GM12878 (cell line): ENCODE data around the gene COQ5. TPM values are rescaled to one million over a fixed set of nuclear protein-coding genes. Genes with fewer than 3 reads are reported as not detected.

Experiments used
- ATAC-seq: fragments of 200-7000 bp; cut with Tn5 transposase; 3 replicates; pipeline ENCODE4 v1.9.1; 2020; ENCODE audit warnings: mild to moderate bottlenecking, moderate library complexity
- BruUV-seq: library from RNA; stranded (reverse); fragments of 400-500 nt; replicated peaks from 2 replicates; lab custom pipeline; 2021; lab: Mats Ljungman, UMichigan
- CTCF ChIA-PET: fragments of 300-600 bp; sonication (Branson Sonifier 250); formaldehyde crosslinking; extraction: SDS; loops from one replicate; lab custom pipeline; 2021; ENCODE audit warnings: inconsistent platforms; lab: Yijun Ruan, JAX
- POLR2A ChIA-PET: fragments of 350-600 bp; formaldehyde crosslinking; extraction: SDS; loops from one replicate; lab custom pipeline; 2021; ENCODE audit warnings: inconsistent platforms; lab: Charles Lee
- RAD21 ChIA-PET: fragments of 300-600 bp; sonication (Branson Sonifier 250); formaldehyde crosslinking; loops from one replicate; lab custom pipeline; 2023; ENCODE audit warnings: antibody characterized with exemption; ENCODE audit not compliant: unreplicated experiment; lab: Charles Lee
- SMC1A ChIA-PET: fragments of 300-600 bp; sonication (Branson Sonifier 250); formaldehyde crosslinking; loops from one replicate; lab custom pipeline; 2023; ENCODE audit not compliant: unreplicated experiment, uncharacterized antibody; lab: Charles Lee
- DNase-seq: peaks from one replicate; pipeline ENCODE4 v3.0.0-alpha.2; 2011; ENCODE audit warnings: low read depth, low spot score
- FAIRE-seq: peaks from 3 replicates; lab custom pipeline; 2011; peaks lifted over from hg19 to GRCh38; lab: Jason Lieb, UNC
- H2AFZ ChIP-seq: 2 replicates; pipeline ENCODE4 v1.6.0; 2011; ENCODE audit warnings: low read depth, low read length, control low read depth; ENCODE audit not compliant: control insufficient read depth
- H3K27ac ChIP-seq: 2 replicates; pipeline ENCODE4 v1.5.1; 2011; ENCODE audit warnings: control low read depth; ENCODE audit not compliant: control insufficient read depth, insufficient read depth
- H3K27me3 ChIP-seq, 2 experiments: replicated peaks in 1 of 2; 2 replicates each; pipeline versions ENCODE4 v1.6.0 to v1.6.1; 2011; ENCODE audit warnings: low read length in 1 of 2; ENCODE audit not compliant: control insufficient read depth in 2 of 2, insufficient read depth in 2 of 2
- H3K36me3 ChIP-seq, 2 experiments: 2 replicates each; pipeline ENCODE4 v1.5.1; 2011; ENCODE audit warnings: low read length in 1 of 2; ENCODE audit not compliant: control insufficient read depth in 2 of 2, insufficient read depth in 2 of 2
- H3K4me1 ChIP-seq: 2 replicates; pipeline ENCODE4 v1.6.1; 2011; ENCODE audit warnings: mild to moderate bottlenecking, low read length, moderate library complexity, mixed read lengths; ENCODE audit not compliant: control insufficient read depth, insufficient read depth
- H3K4me2 ChIP-seq: 2 replicates; pipeline ENCODE4 v1.6.0; 2011; ENCODE audit warnings: control low read depth; ENCODE audit not compliant: control insufficient read depth, insufficient read depth
- H3K4me3 ChIP-seq: fragments of 200-600 bp; sonication (generic); 2 replicates; pipeline ENCODE4 v1.5.1; 2016
- H3K79me2 ChIP-seq: 2 replicates; pipeline ENCODE4 v1.6.0; 2011; ENCODE audit warnings: low read length; ENCODE audit not compliant: control insufficient read depth, insufficient read depth
- H3K9ac ChIP-seq: 2 replicates; pipeline ENCODE4 v1.8.0; 2011; ENCODE audit warnings: low read length, control low read depth, mixed read lengths; ENCODE audit not compliant: control insufficient read depth, insufficient read depth
- H3K9me3 ChIP-seq: replicated peaks from 3 replicates; pipeline ENCODE4 v1.5.1; 2011; ENCODE audit warnings: mild to moderate bottlenecking, low read length; ENCODE audit not compliant: control insufficient read depth, insufficient read depth
- H4K20me1 ChIP-seq: 2 replicates; pipeline ENCODE4 v1.6.0; 2011; ENCODE audit not compliant: control insufficient read depth, insufficient read depth
- CEBPB ChIP-seq, 2 experiments: fragments of 150-350 bp in 1 of 2; IDR thresholded peaks; 2 replicates each; pipeline ENCODE4 v1.6.1; 2012 to 2014; ENCODE audit warnings: low read depth in 2 of 2, low read length in 2 of 2, borderline replicate concordance in 1 of 2, inconsistent platforms in 1 of 2
- CUX1 ChIP-seq: IDR thresholded peaks from 2 replicates; pipeline ENCODE4 v1.6.1; 2012; ENCODE audit warnings: improper control_type of control experiment, low read depth, low read length; ENCODE audit not compliant: insufficient replicate concordance
- RAD21 ChIP-seq: IDR thresholded peaks from 2 replicates; pipeline ENCODE4 v1.6.1; 2011; ENCODE audit warnings: mild to moderate bottlenecking, low read depth, low read length, moderate library complexity; ENCODE audit not compliant: insufficient read depth
- YBX1 ChIP-seq: fragments of 450-650 bp; IDR thresholded peaks from 2 replicates; pipeline ENCODE4 v1.6.1; 2016; ENCODE audit warnings: antibody characterized with exemption
- ZSCAN29 ChIP-seq: fragments of 450-650 bp; IDR thresholded peaks from 2 replicates; pipeline ENCODE4 v1.6.1; 2017; ENCODE audit warnings: mild to moderate bottlenecking, moderate library complexity
- WGBS: methylation state at CpG from one replicate; pipeline ENCODE4 v1.1.6; 2016; ENCODE audit warnings: low lambda C conversion rate; ENCODE audit not compliant: insufficient replicate concordance, insufficient coverage; ENCODE audit errors: missing lambda C conversion rate; 5-methylcytosine and 5-hydroxymethylcytosine counted together
- in situ Hi-C: fragments of 300-500 bp; cut with MboI; formaldehyde crosslinking; loops from 9 replicates; pipeline ENCODE4 v1.14.3; 2018; ENCODE audit warnings: mixed read lengths
- intact Hi-C: fragments of 100-400 bp; cut with micrococcal nuclease; formaldehyde crosslinking; loops from one replicate; pipeline ENCODE4 v1.14.2; 2022; ENCODE audit not compliant: unreplicated experiment
- polyA plus RNA-seq, 11 experiments: library from polyadenylated mRNA; depleted of rRNA in 4 of 11; unstranded in 6 of 11; stranded (reverse) in 5 of 11; fragments of >200 nt; fragmentation: Nextera tagmentation in 4 of 11; fragmentation: Illumina TruSeq in 1 of 11; extraction: Ambion mirVana in 4 of 11; extraction: Trizol in 1 of 11; gene quantifications; 1 replicate in 1 of 11; 2 replicates in 10 of 11; pipeline versions ENCODE4 v1.2.1 to v1.2.3, GENCODE V29; 2011 to 2016; ENCODE audit warnings: inconsistent platforms in 2 of 11, missing spikeins in 2 of 11, low read depth in 1 of 11
- total RNA-seq, 4 experiments: library from RNA; depleted of rRNA in 3 of 4; stranded (reverse); fragments of >200 nt in 3 of 4; fragmentation: Illumina TruSeq in 1 of 4; extraction: Trizol in 1 of 4; gene quantifications; 2 replicates each; pipeline versions ENCODE4 v1.2.1 to v1.2.3, GENCODE V29; 2013 to 2021
- TF ChIP-seq, protein P1 (sequence below): fragments of 150-350 bp; IDR thresholded peaks from 2 replicates; pipeline ENCODE4 v1.6.1; 2014; ENCODE audit warnings: mild to moderate bottlenecking, low read depth, low read length
- TF ChIP-seq, protein P2 (sequence below): fragments of 450-650 bp; formaldehyde crosslinking; IDR thresholded peaks from 2 replicates; pipeline ENCODE4 v1.5.0; 2022; ENCODE audit warnings: mild to moderate bottlenecking, missing genetic modification characterization
- TF ChIP-seq, protein P3 (sequence below): fragments of 450-650 bp; IDR thresholded peaks from 2 replicates; pipeline ENCODE4 v1.6.1; 2018; ENCODE audit warnings: mild to moderate bottlenecking, low read depth, moderate library complexity; ENCODE audit not compliant: partially characterized antibody

Gene COQ5
- total and polyA plus RNA-seq, 10 of the 15 experiments (the other 5 are each of a cell fraction or from before 2014, with no cell fraction given): 24.8 to 69.3 (median 37.8) TPM

DNA sequence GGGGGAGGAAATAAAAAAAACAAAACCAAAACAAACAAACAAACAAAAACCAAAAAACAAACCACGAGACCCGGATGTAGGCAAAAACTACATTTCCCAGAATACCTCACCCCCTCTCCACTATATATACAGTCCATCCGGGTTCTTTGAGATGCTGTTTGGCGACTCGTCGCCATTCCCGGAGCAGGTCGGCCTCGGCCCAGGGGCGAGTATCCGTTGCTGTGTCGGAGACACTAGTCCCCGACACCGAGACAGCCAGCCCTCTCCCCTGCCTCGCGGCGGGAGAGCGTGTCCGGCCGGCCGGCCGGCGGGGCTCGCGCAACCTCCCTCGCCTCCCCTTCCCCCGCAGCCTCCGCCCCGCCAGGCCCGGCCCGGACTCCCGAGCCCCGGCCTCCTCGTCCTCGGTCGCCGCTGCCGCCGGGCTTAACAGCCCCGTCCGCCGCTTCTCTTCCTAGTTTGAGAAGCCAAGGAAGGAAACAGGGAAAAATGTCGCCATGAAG, 5.3 kb upstream of the COQ5 start, which contains the start of gene RNF10:
Gene RNF10, plus strand, starts transcription at position 154 of the 500 bp plus-strand sequence. CDS start 456 bp downstream, outside the sequence.
- RAD21 ChIA-PET: no interaction called here
- H3K4me3 ChIP-seq: peak within 1 kb of the TSS; percentile 70
- BruUV-seq: no TSS peak
- TF ChIP-seq, protein P1, sequence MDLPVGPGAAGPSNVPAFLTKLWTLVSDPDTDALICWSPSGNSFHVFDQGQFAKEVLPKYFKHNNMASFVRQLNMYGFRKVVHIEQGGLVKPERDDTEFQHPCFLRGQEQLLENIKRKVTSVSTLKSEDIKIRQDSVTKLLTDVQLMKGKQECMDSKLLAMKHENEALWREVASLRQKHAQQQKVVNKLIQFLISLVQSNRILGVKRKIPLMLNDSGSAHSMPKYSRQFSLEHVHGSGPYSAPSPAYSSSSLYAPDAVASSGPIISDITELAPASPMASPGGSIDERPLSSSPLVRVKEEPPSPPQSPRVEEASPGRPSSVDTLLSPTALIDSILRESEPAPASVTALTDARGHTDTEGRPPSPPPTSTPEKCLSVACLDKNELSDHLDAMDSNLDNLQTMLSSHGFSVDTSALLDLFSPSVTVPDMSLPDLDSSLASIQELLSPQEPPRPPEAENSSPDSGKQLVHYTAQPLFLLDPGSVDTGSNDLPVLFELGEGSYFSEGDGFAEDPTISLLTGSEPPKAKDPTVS: no peak
- 0 out of 2 replicates have a peak, but pooled peaks have one; percentile 33 for TF ChIP-seq ZSCAN29
- TF ChIP-seq CEBPB (IDR thresholded peaks at IDR 0.05; ENCODE audit: borderline replicate concordance in 1 of 2, low read depth in 2 of 2, low read length in 2 of 2): no peak
- TF ChIP-seq RAD21: no peak
- TF ChIP-seq YBX1: no peak
- TF ChIP-seq, protein P2, sequence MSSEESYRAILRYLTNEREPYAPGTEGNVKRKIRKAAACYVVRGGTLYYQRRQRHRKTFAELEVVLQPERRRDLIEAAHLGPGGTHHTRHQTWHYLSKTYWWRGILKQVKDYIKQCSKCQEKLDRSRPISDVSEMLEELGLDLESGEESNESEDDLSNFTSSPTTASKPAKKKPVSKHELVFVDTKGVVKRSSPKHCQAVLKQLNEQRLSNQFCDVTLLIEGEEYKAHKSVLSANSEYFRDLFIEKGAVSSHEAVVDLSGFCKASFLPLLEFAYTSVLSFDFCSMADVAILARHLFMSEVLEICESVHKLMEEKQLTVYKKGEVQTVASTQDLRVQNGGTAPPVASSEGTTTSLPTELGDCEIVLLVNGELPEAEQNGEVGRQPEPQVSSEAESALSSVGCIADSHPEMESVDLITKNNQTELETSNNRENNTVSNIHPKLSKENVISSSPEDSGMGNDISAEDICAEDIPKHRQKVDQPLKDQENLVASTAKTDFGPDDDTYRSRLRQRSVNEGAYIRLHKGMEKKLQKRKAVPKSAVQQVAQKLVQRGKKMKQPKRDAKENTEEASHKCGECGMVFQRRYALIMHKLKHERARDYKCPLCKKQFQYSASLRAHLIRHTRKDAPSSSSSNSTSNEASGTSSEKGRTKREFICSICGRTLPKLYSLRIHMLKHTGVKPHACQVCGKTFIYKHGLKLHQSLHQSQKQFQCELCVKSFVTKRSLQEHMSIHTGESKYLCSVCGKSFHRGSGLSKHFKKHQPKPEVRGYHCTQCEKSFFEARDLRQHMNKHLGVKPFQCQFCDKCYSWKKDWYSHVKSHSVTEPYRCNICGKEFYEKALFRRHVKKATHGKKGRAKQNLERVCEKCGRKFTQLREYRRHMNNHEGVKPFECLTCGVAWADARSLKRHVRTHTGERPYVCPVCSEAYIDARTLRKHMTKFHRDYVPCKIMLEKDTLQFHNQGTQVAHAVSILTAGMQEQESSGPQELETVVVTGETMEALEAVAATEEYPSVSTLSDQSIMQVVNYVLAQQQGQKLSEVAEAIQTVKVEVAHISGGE (CRISPR knock-in tag): no peak
- no peak for TF ChIP-seq CUX1
- TF ChIP-seq, protein P3, sequence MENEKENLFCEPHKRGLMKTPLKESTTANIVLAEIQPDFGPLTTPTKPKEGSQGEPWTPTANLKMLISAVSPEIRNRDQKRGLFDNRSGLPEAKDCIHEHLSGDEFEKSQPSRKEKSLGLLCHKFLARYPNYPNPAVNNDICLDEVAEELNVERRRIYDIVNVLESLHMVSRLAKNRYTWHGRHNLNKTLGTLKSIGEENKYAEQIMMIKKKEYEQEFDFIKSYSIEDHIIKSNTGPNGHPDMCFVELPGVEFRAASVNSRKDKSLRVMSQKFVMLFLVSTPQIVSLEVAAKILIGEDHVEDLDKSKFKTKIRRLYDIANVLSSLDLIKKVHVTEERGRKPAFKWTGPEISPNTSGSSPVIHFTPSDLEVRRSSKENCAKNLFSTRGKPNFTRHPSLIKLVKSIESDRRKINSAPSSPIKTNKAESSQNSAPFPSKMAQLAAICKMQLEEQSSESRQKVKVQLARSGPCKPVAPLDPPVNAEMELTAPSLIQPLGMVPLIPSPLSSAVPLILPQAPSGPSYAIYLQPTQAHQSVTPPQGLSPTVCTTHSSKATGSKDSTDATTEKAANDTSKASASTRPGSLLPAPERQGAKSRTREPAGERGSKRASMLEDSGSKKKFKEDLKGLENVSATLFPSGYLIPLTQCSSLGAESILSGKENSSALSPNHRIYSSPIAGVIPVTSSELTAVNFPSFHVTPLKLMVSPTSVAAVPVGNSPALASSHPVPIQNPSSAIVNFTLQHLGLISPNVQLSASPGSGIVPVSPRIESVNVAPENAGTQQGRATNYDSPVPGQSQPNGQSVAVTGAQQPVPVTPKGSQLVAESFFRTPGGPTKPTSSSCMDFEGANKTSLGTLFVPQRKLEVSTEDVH: no peak

More for the DNA sequence above, 5.3 kb upstream of the COQ5 start, which contains the start of gene RNF10:
- FAIRE-seq: peak; percentile 71
- peak within 1 kb of the TSS; percentile 84 for H3K9ac ChIP-seq
- in situ Hi-C loops (no loop called here), intact Hi-C loops (loop anchor here (1.0 kb wide), 1 partner anchor 66 kb away; no protein-coding TSS in a partner anchor)
- peaks cover 50% of the 10 kb centered on the region for H3K79me2 ChIP-seq
- peak within 1 kb of the TSS; percentile 94 for H2AFZ ChIP-seq
- peak within 1 kb of the TSS; percentile 78 for H3K4me2 ChIP-seq
- H3K27me3 ChIP-seq: no peaks in the 10 kb centered on the region
- peaks cover 25% of the 10 kb centered on the region for H3K4me1 ChIP-seq
- ATAC-seq: peak; percentile 78
- SMC1A ChIA-PET: interaction anchor here (1.0 kb wide), 1 partner anchor 9 kb away, joined by 4 read pairs; no protein-coding TSS in a partner anchor
- WGBS: under 1% methylated on average over 37 of the region's 43 CpGs
- POLR2A ChIA-PET: interaction anchor here (0.7 to 2.3 kb wide), 3 partner anchors 18 to 97 kb away, joined by 5 to 11 read pairs (median 5); partner anchors contain the start of genes COX6A1 and POP5
- H3K27ac ChIP-seq: peak within 1 kb of the TSS; percentile 75
- DNase-seq: peak; percentile 68
- peaks cover 0 to 16% of the 10 kb centered on the region in 2 experiments; a peak in 1 of 4 replicates for H3K36me3 ChIP-seq
- H4K20me1 ChIP-seq: peaks cover 5% of the 10 kb centered on the region; the same call in 1 of the 2 replicates
- CTCF ChIA-PET: interaction anchor here (1.4 to 2.0 kb wide), 3 partner anchors 49 to 232 kb away, joined by 4 to 6 read pairs (median 5); partner anchors contain the start of gene SIRT4
- no peaks in the 10 kb centered on the region for H3K9me3 ChIP-seq
